K562 (cell line): ENCODE results near the gene NKG7. TPM values are rescaled to one million over a fixed set of nuclear protein-coding genes. Genes with fewer than 3 reads are reported as not detected.
A peak's percentile ranks its signal among the peaks of the same experiment; 100 is the strongest.

Experiments used
- DNMT1 ChIP-seq: fragments of 450-650 bp; IDR thresholded peaks from 2 replicates; pipeline ENCODE4 v1.6.1; 2016; ENCODE audit warnings: antibody characterized with exemption, mild to moderate bottlenecking
- GATA2 ChIP-seq: sonication (generic); formaldehyde crosslinking; IDR thresholded peaks from 2 replicates; pipeline ENCODE4 v1.4.0; 2020; ENCODE audit warnings: mild to moderate bottlenecking, missing genetic modification reagents
- HDAC3 ChIP-seq: fragments of 450-650 bp; IDR thresholded peaks from 2 replicates; pipeline ENCODE4 v1.6.1; 2018; ENCODE audit warnings: borderline replicate concordance, mild to moderate bottlenecking, moderate library complexity; ENCODE audit not compliant: partially characterized antibody
- HDAC6 ChIP-seq: IDR thresholded peaks from 2 replicates; pipeline ENCODE4 v1.6.1; 2012; ENCODE audit warnings: low read depth, mild to moderate bottlenecking, control low read depth, inconsistent platforms, low read length, moderate library complexity
- HIVEP1 ChIP-seq: fragments of 250-450 bp; sonication (Bioruptor Pico); IDR thresholded peaks from 2 replicates; pipeline ENCODE4 v1.4.0; 2020; ENCODE audit warnings: mild to moderate bottlenecking
- IFI16 ChIP-seq: fragments of 250-450 bp; sonication (Bioruptor Pico); IDR thresholded peaks from 2 replicates; pipeline ENCODE4 v2.1.2; 2022; ENCODE audit warnings: mild to moderate bottlenecking, inconsistent platforms
- MAFK ChIP-seq: IDR thresholded peaks from 2 replicates; pipeline ENCODE4 v1.6.1; 2011; ENCODE audit warnings: low read length, improper control_type of control experiment
- NR0B1 ChIP-seq: fragments of 450-650 bp; IDR thresholded peaks from one replicate; pipeline ENCODE4 v1.6.1; 2018; ENCODE audit warnings: mild to moderate bottlenecking, moderate library complexity; ENCODE audit not compliant: partially characterized antibody
- POU5F1 ChIP-seq: fragments of 150-350 bp; IDR thresholded peaks from 2 replicates; pipeline ENCODE4 v1.6.1; 2014; ENCODE audit warnings: borderline replicate concordance, low read length, low read depth, mild to moderate bottlenecking; ENCODE audit not compliant: partially characterized antibody
- PRPF4 ChIP-seq: fragments of 200-400 bp; formaldehyde crosslinking; IDR thresholded peaks from one replicate; pipeline ENCODE4 v1.6.1; 2017; ENCODE audit warnings: low read length, low read depth, mild to moderate bottlenecking; ENCODE audit not compliant: insufficient read depth, poor library complexity, severe bottlenecking
- ZC3H4 ChIP-seq: sonication (generic); formaldehyde crosslinking; IDR thresholded peaks from 2 replicates; pipeline ENCODE4 v1.9.0; 2021; ENCODE audit warnings: missing genetic modification reagents, borderline replicate concordance
- ZNF408 ChIP-seq: fragments of 250-450 bp; sonication (Bioruptor Pico); IDR thresholded peaks from 2 replicates; pipeline ENCODE4 v1.4.0; 2020; ENCODE audit warnings: low read depth, mild to moderate bottlenecking, moderate library complexity
- polyA plus RNA-seq, 8 experiments: library from polyadenylated mRNA; depleted of rRNA in 4 of 8; stranded (reverse) in 5 of 8; unstranded in 3 of 8; fragments of >200 nt; fragmentation: Nextera tagmentation in 2 of 8; fragmentation: Illumina TruSeq in 1 of 8; extraction: Ambion mirVana in 2 of 8; extraction: Trizol in 1 of 8; gene quantifications; 2 replicates each; pipeline versions ENCODE4 v1.2.1 to v1.2.3, GENCODE V29; 2011 to 2014; ENCODE audit warnings: inconsistent platforms in 1 of 8, missing spikeins in 1 of 8
- total RNA-seq, 7 experiments: library from RNA; depleted of rRNA in 6 of 7; stranded (reverse); fragments of >200 nt in 6 of 7; fragmentation: Illumina TruSeq in 2 of 7; extraction: Trizol in 2 of 7; gene quantifications; 2 replicates each; pipeline versions ENCODE4 v1.2.1 to v1.2.3, GENCODE V29; 2011 to 2021; ENCODE audit warnings: low replicate concordance in 1 of 7
- TF ChIP-seq, protein P1 (sequence below), 2 experiments: fragments of 450-650 bp in 1 of 2; IDR thresholded peaks; 2 replicates each; pipeline ENCODE4 v1.6.1; 2011 to 2017; ENCODE audit warnings: low read depth in 2 of 2, antibody characterized with exemption in 1 of 2, borderline replicate concordance in 1 of 2, low read length in 1 of 2, mild to moderate bottlenecking in 1 of 2, mixed read lengths in 1 of 2; ENCODE audit not compliant: control insufficient read depth in 1 of 2
- TF ChIP-seq, protein P2 (sequence below): sonication (generic); formaldehyde crosslinking; IDR thresholded peaks from 2 replicates; pipeline ENCODE4 v1.8.0; 2022; ENCODE audit warnings: missing genetic modification reagents, mild to moderate bottlenecking, borderline replicate concordance
- TF ChIP-seq, protein P3 (sequence below): fragments of 250-450 bp; sonication (Bioruptor Pico); IDR thresholded peaks from 2 replicates; pipeline ENCODE4 v1.8.0; 2022; ENCODE audit warnings: inconsistent platforms
- TF ChIP-seq, protein P4 (sequence below): fragments of 200-800 bp; sonication (Bioruptor generic); IDR thresholded peaks from 2 replicates; pipeline ENCODE4 v1.6.1; 2017; ENCODE audit warnings: missing genetic modification characterization, missing compliant biosample characterization

The NKG7 gene
- total and polyA plus RNA-seq, 9 of the 15 experiments (the other 6 are each of a cell fraction or from before 2014, with no cell fraction given): 0.30 to 0.70 (median 0.51) TPM; not detected in 2

DNA sequence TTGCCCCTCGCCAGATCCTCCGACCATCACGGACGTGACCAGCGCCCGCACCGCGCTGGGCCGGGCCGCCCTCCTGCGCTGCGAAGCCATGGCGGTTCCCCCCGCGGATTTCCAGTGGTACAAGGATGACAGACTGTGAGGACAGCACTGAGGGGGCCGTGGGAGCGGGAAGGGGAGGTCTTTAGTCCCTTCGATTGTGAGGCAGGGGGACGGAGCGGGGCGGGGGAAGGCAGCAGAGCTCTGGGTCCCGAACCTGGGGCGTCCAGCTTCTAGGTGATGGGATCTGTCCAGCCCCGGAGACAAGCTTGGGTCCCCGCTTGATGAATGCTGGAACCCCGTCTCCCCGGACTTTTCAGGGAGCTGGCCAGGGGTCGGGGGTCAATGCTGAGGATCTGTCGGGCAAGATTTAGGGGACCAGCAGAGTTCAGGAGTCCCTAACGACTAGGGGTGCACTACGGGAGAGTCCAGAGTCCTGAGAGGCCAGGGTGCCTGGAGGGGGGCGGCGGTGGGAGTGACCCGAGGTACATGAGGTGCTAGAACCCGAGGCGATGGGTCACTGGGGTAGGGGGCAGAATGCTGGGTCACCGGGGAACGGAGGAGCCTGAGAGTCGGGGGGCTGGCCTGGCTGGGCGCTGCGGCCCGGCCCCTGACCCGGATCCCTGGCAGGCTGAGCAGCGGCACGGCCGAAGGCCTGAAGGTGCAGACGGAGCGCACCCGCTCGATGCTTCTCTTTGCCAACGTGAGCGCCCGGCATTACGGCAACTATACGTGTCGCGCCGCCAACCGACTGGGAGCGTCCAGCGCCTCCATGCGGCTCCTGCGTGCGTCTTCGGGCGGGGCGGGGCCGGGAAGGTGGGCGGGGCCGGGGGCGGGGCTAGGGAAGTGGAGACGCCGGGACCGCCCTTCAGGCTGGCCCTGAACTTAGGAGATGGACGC lies 45.1 kb downstream of the NKG7 start (continued):
- TF ChIP-seq IFI16 (no peak), ZC3H4 (CRISPR knock-in tag) (no peak), GATA2 (CRISPR knock-in tag) (no peak), NR0B1 (no peak), PRPF4 (no peak), POU5F1 (no peak), MAFK (no peak), HDAC6 (no peak), HDAC3 (no peak), HIVEP1 (CRISPR knock-in tag) (no peak), DNMT1 (no peak), ZNF408 (CRISPR knock-in tag) (no peak)
- TF ChIP-seq, protein P1, sequence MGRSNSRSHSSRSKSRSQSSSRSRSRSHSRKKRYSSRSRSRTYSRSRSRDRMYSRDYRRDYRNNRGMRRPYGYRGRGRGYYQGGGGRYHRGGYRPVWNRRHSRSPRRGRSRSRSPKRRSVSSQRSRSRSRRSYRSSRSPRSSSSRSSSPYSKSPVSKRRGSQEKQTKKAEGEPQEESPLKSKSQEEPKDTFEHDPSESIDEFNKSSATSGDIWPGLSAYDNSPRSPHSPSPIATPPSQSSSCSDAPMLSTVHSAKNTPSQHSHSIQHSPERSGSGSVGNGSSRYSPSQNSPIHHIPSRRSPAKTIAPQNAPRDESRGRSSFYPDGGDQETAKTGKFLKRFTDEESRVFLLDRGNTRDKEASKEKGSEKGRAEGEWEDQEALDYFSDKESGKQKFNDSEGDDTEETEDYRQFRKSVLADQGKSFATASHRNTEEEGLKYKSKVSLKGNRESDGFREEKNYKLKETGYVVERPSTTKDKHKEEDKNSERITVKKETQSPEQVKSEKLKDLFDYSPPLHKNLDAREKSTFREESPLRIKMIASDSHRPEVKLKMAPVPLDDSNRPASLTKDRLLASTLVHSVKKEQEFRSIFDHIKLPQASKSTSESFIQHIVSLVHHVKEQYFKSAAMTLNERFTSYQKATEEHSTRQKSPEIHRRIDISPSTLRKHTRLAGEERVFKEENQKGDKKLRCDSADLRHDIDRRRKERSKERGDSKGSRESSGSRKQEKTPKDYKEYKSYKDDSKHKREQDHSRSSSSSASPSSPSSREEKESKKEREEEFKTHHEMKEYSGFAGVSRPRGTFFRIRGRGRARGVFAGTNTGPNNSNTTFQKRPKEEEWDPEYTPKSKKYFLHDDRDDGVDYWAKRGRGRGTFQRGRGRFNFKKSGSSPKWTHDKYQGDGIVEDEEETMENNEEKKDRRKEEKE (IDR thresholded peaks at IDR 0.05; ENCODE audit: borderline replicate concordance in 1 of 2, control insufficient read depth in 1 of 2, low read depth in 2 of 2, low read length in 1 of 2): no peak
- TF ChIP-seq, protein P2, sequence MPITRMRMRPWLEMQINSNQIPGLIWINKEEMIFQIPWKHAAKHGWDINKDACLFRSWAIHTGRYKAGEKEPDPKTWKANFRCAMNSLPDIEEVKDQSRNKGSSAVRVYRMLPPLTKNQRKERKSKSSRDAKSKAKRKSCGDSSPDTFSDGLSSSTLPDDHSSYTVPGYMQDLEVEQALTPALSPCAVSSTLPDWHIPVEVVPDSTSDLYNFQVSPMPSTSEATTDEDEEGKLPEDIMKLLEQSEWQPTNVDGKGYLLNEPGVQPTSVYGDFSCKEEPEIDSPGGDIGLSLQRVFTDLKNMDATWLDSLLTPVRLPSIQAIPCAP (CRISPR knock-in tag): no peak
- TF ChIP-seq, protein P3, sequence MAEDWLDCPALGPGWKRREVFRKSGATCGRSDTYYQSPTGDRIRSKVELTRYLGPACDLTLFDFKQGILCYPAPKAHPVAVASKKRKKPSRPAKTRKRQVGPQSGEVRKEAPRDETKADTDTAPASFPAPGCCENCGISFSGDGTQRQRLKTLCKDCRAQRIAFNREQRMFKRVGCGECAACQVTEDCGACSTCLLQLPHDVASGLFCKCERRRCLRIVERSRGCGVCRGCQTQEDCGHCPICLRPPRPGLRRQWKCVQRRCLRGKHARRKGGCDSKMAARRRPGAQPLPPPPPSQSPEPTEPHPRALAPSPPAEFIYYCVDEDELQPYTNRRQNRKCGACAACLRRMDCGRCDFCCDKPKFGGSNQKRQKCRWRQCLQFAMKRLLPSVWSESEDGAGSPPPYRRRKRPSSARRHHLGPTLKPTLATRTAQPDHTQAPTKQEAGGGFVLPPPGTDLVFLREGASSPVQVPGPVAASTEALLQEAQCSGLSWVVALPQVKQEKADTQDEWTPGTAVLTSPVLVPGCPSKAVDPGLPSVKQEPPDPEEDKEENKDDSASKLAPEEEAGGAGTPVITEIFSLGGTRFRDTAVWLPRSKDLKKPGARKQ (CRISPR knock-in tag): no peak
- TF ChIP-seq, protein P4, sequence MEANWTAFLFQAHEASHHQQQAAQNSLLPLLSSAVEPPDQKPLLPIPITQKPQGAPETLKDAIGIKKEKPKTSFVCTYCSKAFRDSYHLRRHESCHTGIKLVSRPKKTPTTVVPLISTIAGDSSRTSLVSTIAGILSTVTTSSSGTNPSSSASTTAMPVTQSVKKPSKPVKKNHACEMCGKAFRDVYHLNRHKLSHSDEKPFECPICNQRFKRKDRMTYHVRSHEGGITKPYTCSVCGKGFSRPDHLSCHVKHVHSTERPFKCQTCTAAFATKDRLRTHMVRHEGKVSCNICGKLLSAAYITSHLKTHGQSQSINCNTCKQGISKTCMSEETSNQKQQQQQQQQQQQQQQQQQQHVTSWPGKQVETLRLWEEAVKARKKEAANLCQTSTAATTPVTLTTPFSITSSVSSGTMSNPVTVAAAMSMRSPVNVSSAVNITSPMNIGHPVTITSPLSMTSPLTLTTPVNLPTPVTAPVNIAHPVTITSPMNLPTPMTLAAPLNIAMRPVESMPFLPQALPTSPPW (CRISPR knock-in tag): peak; percentile 58
